Stimulated activated naive CD8-positive, alpha-beta T cell treated with anti-CD3 and anti-CD28 coated beads, Interleukin-15, Interleukin-2, amounts not matched to agents 100 ng/mL and 50 ng/mL, for 24 hours (primary cell): ENCODE data around the gene SRSF12.
"Not testable (repeated sequence)": the region's sequence is repeated elsewhere in the genome, so short reads cannot be mapped to it uniquely, and the experiment has no call there.

Source experiments
- H3K27ac Mint-ChIP-seq: one replicate; pipeline ENCODE4 v1.8.0; 2021; ENCODE audit warnings: mild to moderate bottlenecking, mixed read lengths
- H3K27me3 Mint-ChIP-seq: one replicate; pipeline ENCODE4 v1.8.0; 2021; ENCODE audit warnings: mixed read lengths
- H3K36me3 Mint-ChIP-seq: one replicate; pipeline ENCODE4 v1.8.0; 2021; ENCODE audit warnings: low read depth, mixed read lengths
- H3K4me1 Mint-ChIP-seq: one replicate; pipeline ENCODE4 v1.8.0; 2021; ENCODE audit warnings: low read depth, mixed read lengths
- H3K4me3 Mint-ChIP-seq: one replicate; pipeline ENCODE4 v1.8.0; 2021; ENCODE audit warnings: mild to moderate bottlenecking, mixed read lengths
- H3K9me3 Mint-ChIP-seq: one replicate; pipeline ENCODE4 v1.8.0; 2021; ENCODE audit warnings: mixed read lengths

Gene SRSF12

GRCh38 chr6:89068695-89069094 lies 49.2 kb downstream of the SRSF12 start:
- no peaks in the 10 kb centered on the region for H3K27me3 Mint-ChIP-seq
- H3K36me3 Mint-ChIP-seq = no peaks in the 10 kb centered on the region
- H3K9me3 Mint-ChIP-seq = no peaks in the 10 kb centered on the region
- no peaks in the 10 kb centered on the region for H3K4me1 Mint-ChIP-seq
- no peak overlapping the region for H3K27ac Mint-ChIP-seq
- H3K4me3 Mint-ChIP-seq = no peak overlapping the region

- Mint-ChIP-seq H3K4me3 (no peak overlapping the region), H3K36me3 (no peaks in the 10 kb centered on the region), H3K4me1 (no peaks in the 10 kb centered on the region), H3K27ac (no peak overlapping the region), H3K9me3 (no peaks in the 10 kb centered on the region), H3K27me3 (no peaks in the 10 kb centered on the region)
These were observed 50.1 kb downstream of the SRSF12 start for GRCh38 chr6:89067796-89068195.

DNA sequence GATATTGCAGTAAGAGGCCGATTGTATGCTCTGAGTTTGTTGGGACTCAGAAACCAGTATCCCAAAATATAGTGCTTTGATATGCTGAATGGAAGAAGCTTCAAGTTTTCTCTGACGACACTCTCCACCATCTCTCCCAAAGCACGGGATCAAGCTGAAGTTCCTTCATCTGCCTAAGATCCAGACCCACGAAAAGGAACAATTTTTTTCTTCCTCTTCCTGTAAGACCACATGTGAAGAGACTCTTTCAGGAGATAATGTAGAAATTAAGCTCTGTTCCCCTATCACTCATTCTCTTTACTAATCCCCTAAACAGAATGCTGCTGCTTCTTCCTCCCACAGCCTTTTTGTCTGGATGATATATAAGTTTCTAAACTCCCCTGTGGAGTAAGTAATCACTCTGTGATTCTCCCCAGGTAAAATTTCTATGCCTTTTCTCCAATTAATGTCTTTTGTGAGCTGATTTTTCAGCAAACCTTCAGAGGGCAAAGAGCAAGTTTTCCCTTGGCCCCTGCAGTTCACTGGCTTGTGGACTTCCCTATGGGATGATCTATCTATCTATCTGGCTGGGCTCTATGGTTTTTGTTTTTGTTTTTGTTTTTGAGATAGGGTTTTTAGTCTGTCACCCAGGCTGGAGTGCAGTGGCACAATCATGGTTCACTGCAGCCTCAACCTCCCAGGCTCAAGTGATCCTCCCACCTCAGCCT lies 50.8 kb downstream of the SRSF12 start:
- Mint-ChIP-seq H3K9me3 (no peaks in the 10 kb centered on the region), H3K36me3 (no peaks in the 10 kb centered on the region), H3K4me1 (no peaks in the 10 kb centered on the region), H3K27me3 (no peaks in the 10 kb centered on the region), H3K4me3 (no peak overlapping the region), H3K27ac (no peak overlapping the region)

GRCh38 chr6:89066121-89066520 lies 51.8 kb downstream of the SRSF12 start:
- H3K27me3 Mint-ChIP-seq, H3K36me3 Mint-ChIP-seq, H3K9me3 Mint-ChIP-seq, H3K4me3 Mint-ChIP-seq, H3K4me1 Mint-ChIP-seq, H3K27ac Mint-ChIP-seq: not testable (repeated sequence)

- not testable (repeated sequence) for H3K4me1 Mint-ChIP-seq, H3K4me3 Mint-ChIP-seq, H3K36me3 Mint-ChIP-seq, H3K27me3 Mint-ChIP-seq, H3K9me3 Mint-ChIP-seq, H3K27ac Mint-ChIP-seq
These were observed 52.9 kb downstream of the SRSF12 start for GRCh38 chr6:89064931-89065330.

GRCh38 chr6:89063881-89064280 lies 54.0 kb downstream of the SRSF12 start:
- Mint-ChIP-seq H3K27me3 (no peaks in the 10 kb centered on the region), H3K36me3 (no peaks in the 10 kb centered on the region), H3K4me1 (no peaks in the 10 kb centered on the region), H3K9me3 (no peaks in the 10 kb centered on the region), H3K27ac (no peak overlapping the region), H3K4me3 (no peak overlapping the region)

DNA sequence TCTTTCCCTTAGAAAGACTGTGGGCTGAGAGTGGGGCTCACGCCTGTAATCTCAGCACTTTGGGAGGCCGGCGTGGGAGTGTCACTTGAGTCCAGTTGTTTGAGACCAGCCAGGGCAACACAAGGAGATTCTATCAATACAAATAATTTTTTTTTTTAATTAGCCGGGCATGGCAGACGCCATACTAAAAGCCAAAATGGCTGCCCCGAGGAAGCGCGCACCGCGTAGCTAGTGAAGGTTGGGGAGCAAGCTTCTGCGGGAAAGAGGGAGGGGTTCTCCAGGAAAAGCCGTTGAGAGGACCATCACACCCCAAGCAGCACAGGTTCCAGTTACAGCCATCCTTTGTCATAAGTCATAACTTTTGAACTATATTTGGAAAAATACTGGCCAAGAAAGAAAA lies 58.6 kb downstream of the SRSF12 start:
- H3K27me3 Mint-ChIP-seq = no peaks in the 10 kb centered on the region
- H3K4me1 Mint-ChIP-seq = no peaks in the 10 kb centered on the region
- H3K4me3 Mint-ChIP-seq = no peak overlapping the region
- H3K36me3 Mint-ChIP-seq = no peaks in the 10 kb centered on the region
- no peak overlapping the region for H3K27ac Mint-ChIP-seq
- H3K9me3 Mint-ChIP-seq = peaks cover 2% of the 10 kb centered on the region

- no peaks in the 10 kb centered on the region for H3K4me1 Mint-ChIP-seq
These were observed 59.2 kb downstream of the SRSF12 start for GRCh38 chr6:89058627-89059026.

DNA sequence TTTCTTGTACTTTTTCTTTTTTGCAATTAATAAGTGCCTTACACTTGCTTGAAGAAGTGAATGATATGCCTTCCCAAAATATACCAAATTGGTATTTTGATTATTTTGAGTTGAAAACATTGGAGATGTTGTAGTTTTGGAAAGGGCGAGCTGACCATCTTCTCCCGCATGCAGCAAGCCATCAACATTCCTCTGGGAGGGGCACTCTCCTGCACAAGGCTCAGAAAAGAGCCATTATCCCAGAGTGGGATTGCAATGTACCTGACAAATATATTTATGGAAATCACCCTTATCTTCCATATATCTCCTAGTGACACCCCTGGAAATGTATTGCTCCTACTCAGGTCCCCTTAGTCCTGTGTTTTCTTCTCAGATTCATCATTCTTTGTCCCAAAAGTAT lies 60.1 kb downstream of the SRSF12 start:
- Mint-ChIP-seq H3K4me3 (no peak overlapping the region), H3K27me3 (no peaks in the 10 kb centered on the region), H3K36me3 (no peaks in the 10 kb centered on the region), H3K4me1 (no peaks in the 10 kb centered on the region), H3K9me3 (peaks cover 4% of the 10 kb centered on the region), H3K27ac (no peak overlapping the region)

More at GRCh38 chr6:89058627-89059026, 59.2 kb downstream of the SRSF12 start:
- Mint-ChIP-seq H3K27me3 (no peaks in the 10 kb centered on the region), H3K9me3 (peaks cover 4% of the 10 kb centered on the region), H3K36me3 (no peaks in the 10 kb centered on the region), H3K4me3 (no peak overlapping the region), H3K27ac (no peak overlapping the region)

DNA sequence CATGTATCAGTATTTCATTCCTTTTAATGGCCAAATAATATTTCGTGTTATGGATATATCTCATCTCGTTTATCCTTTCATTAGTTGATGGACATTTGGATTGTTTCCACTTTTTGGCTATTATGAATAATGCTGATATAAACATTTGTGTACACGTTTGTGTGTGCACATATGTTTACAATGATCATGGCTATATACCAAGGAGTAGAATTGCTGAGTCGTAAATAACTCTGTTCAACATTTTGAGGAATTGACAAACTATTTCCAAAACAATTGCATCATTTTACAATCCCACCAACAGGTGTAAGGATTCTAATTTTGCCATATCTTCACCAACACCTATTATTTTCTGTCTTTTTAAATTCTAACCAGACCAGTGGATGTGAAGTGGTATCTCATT lies 63.7 kb downstream of the SRSF12 start:
- H3K4me3 Mint-ChIP-seq = no peak overlapping the region
- peaks cover 14% of the 10 kb centered on the region for H3K4me1 Mint-ChIP-seq
- no peaks in the 10 kb centered on the region for H3K27me3 Mint-ChIP-seq
- no peaks in the 10 kb centered on the region for H3K36me3 Mint-ChIP-seq
- H3K27ac Mint-ChIP-seq = no peak overlapping the region
- H3K9me3 Mint-ChIP-seq = peaks cover 4% of the 10 kb centered on the region

DNA sequence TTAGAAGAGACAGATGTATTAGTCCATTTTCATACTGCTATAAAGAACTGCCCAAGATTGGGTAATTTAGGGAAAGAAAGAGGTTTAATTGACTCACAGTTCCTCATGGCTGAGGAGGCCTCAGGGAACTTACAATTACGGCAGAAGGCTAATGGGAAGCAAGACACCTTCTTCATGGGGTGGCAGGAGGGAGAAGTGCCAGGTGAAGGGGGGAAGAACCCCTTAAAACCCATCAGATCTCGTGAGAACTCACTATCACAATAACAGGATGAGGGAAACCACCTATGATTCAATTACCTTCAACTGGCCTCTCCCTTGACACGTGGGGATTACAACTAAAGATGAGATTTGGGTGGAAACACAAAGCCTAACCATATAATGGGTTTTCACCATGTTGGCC lies 66.2 kb downstream of the SRSF12 start:
- Mint-ChIP-seq H3K27ac (no peak overlapping the region), H3K9me3 (peaks cover 4% of the 10 kb centered on the region), H3K36me3 (no peaks in the 10 kb centered on the region), H3K4me1 (peaks cover 14% of the 10 kb centered on the region), H3K27me3 (no peaks in the 10 kb centered on the region), H3K4me3 (no peak overlapping the region)

- Mint-ChIP-seq H3K9me3 (peaks cover 4% of the 10 kb centered on the region), H3K4me3 (no peak overlapping the region), H3K36me3 (no peaks in the 10 kb centered on the region), H3K4me1 (peaks cover 14% of the 10 kb centered on the region), H3K27me3 (no peaks in the 10 kb centered on the region), H3K27ac (no peak overlapping the region)
These were observed 67.2 kb downstream of the SRSF12 start for GRCh38 chr6:89050697-89051096.

GRCh38 chr6:89050155-89050554 lies 67.7 kb downstream of the SRSF12 start:
- peaks cover 4% of the 10 kb centered on the region for H3K9me3 Mint-ChIP-seq
- H3K36me3 Mint-ChIP-seq = no peaks in the 10 kb centered on the region
- no peak overlapping the region for H3K4me3 Mint-ChIP-seq
- H3K27ac Mint-ChIP-seq = no peak overlapping the region
- H3K27me3 Mint-ChIP-seq = no peaks in the 10 kb centered on the region
- peaks cover 14% of the 10 kb centered on the region for H3K4me1 Mint-ChIP-seq

DNA sequence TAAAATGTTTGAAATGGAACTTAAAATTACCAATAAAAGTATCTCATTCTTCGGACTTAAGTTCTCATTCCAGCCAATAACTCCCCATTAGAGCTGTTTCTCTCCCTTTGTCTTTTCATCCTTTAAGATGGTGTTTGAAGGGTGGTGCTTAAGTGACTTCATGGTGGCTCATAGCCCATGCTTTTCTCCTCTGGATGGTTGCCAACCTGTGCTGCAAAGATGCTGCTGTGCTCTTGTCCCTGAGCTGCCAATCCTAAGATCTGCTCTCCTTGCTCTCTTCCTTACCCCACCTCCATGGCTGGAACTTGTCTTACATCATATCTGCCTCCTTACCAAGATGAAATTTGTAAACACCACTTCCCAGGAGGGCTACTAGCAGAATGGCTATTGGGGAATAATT lies 68.9 kb downstream of the SRSF12 start:
- H3K4me1 Mint-ChIP-seq = peaks cover 14% of the 10 kb centered on the region
- H3K9me3 Mint-ChIP-seq = peaks cover under 1% of the 10 kb centered on the region
- no peaks in the 10 kb centered on the region for H3K36me3 Mint-ChIP-seq
- H3K27me3 Mint-ChIP-seq = no peaks in the 10 kb centered on the region
- no peak overlapping the region for H3K27ac Mint-ChIP-seq
- H3K4me3 Mint-ChIP-seq = no peak overlapping the region

DNA sequence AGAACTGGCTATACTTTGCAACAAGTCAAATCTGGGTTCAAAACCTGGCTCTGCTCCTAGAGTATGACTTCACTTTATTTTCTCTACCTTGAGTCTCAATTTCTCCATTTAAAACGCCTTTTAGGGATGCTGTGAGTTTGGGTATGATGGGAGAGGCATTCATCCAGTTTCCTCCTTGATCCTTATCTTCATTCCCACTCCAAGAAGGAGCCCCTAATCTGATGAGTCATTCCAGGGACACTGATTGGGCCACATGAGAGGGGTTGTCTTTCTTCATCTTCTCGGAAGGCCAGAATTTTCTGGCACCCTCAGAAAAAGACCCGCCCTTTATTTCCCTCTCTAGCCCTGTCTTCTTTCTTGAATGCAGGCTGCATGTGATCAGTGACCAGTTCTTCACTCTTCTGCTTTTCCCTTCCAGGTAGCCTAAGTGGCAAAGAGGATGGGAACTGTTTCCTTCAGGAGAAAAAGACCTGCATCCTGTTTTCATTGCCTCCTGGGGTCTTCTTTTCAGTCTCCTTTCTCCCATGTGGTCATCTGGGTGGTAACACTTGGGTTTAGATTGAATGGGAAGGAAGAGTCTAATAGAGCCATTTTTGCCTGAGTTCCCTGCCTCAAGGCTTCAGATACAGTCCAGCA lies 69.5 kb downstream of the SRSF12 start:
- Mint-ChIP-seq H3K9me3 (no peaks in the 10 kb centered on the region), H3K27me3 (no peaks in the 10 kb centered on the region), H3K4me1 (peaks cover 14% of the 10 kb centered on the region), H3K36me3 (no peaks in the 10 kb centered on the region), H3K27ac (no peak overlapping the region), H3K4me3 (no peak overlapping the region)

GRCh38 chr6:89047473-89047872 lies 70.4 kb downstream of the SRSF12 start:
- H3K36me3 Mint-ChIP-seq = no peaks in the 10 kb centered on the region
- H3K4me1 Mint-ChIP-seq = peaks cover 14% of the 10 kb centered on the region
- H3K27me3 Mint-ChIP-seq = no peaks in the 10 kb centered on the region
- no peaks in the 10 kb centered on the region for H3K9me3 Mint-ChIP-seq
- no peak overlapping the region for H3K27ac Mint-ChIP-seq
- no peak overlapping the region for H3K4me3 Mint-ChIP-seq
